ENCODE measurements around the gene WWTR1. TPM values are rescaled to one million over a fixed set of nuclear protein-coding genes. Genes with fewer than 3 reads are reported as not detected.

The WWTR1 gene
- total and polyA plus RNA-seq, 2 experiments from 2014 or later: 25.1 to 26.2 TPM

DNA sequence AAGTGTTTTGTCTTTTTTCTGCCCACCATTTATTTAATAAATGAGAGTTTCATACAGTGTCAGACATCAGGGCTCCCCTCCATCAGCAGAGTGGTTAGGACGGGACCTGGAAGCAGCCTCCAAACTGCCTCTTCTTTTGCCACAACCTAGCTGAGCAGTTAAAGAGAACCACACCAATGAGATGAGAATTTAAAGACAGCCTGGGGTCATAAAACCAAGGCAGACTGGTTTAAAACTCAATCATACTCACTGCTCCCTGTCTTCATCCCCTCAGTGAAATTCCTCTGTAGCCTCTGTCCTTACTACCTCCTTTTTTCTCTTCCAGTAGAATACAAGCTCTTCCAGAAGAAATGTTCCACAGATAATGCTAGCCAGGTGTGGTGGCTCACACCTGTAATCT lies 78.7 kb downstream of the WWTR1 start:
- H3K27ac Mint-ChIP-seq: no peak overlapping the region
- TF ChIP-seq CREB1 (CRISPR knock-in tag; IDR thresholded peaks at IDR 0.05; ENCODE audit: low read depth): no peak
- TF ChIP-seq, protein P1, sequence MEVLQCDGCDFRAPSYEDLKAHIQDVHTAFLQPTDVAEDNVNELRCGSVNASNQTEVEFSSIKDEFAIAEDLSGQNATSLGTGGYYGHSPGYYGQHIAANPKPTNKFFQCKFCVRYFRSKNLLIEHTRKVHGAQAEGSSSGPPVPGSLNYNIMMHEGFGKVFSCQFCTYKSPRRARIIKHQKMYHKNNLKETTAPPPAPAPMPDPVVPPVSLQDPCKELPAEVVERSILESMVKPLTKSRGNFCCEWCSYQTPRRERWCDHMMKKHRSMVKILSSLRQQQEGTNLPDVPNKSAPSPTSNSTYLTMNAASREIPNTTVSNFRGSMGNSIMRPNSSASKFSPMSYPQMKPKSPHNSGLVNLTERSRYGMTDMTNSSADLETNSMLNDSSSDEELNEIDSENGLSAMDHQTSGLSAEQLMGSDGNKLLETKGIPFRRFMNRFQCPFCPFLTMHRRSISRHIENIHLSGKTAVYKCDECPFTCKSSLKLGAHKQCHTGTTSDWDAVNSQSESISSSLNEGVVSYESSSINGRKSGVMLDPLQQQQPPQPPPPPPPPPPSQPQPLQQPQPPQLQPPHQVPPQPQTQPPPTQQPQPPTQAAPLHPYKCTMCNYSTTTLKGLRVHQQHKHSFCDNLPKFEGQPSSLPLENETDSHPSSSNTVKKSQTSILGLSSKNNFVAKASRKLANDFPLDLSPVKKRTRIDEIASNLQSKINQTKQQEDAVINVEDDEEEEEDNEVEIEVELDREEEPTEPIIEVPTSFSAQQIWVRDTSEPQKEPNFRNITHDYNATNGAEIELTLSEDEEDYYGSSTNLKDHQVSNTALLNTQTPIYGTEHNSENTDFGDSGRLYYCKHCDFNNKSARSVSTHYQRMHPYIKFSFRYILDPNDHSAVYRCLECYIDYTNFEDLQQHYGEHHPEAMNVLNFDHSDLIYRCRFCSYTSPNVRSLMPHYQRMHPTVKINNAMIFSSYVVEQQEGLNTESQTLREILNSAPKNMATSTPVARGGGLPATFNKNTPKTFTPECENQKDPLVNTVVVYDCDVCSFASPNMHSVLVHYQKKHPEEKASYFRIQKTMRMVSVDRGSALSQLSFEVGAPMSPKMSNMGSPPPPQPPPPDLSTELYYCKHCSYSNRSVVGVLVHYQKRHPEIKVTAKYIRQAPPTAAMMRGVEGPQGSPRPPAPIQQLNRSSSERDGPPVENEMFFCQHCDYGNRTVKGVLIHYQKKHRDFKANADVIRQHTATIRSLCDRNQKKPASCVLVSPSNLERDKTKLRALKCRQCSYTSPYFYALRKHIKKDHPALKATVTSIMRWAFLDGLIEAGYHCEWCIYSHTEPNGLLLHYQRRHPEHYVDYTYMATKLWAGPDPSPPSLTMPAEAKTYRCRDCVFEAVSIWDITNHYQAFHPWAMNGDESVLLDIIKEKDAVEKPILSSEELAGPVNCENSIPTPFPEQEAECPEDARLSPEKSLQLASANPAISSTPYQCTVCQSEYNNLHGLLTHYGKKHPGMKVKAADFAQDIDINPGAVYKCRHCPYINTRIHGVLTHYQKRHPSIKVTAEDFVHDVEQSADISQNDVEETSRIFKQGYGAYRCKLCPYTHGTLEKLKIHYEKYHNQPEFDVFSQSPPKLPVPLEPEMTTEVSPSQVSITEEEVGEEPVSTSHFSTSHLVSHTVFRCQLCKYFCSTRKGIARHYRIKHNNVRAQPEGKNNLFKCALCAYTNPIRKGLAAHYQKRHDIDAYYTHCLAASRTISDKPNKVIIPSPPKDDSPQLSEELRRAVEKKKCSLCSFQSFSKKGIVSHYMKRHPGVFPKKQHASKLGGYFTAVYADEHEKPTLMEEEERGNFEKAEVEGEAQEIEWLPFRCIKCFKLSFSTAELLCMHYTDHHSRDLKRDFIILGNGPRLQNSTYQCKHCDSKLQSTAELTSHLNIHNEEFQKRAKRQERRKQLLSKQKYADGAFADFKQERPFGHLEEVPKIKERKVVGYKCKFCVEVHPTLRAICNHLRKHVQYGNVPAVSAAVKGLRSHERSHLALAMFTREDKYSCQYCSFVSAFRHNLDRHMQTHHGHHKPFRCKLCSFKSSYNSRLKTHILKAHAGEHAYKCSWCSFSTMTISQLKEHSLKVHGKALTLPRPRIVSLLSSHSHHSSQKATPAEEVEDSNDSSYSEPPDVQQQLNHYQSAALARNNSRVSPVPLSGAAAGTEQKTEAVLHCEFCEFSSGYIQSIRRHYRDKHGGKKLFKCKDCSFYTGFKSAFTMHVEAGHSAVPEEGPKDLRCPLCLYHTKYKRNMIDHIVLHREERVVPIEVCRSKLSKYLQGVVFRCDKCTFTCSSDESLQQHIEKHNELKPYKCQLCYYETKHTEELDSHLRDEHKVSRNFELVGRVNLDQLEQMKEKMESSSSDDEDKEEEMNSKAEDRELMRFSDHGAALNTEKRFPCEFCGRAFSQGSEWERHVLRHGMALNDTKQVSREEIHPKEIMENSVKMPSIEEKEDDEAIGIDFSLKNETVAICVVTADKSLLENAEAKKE (CRISPR knock-in tag; IDR thresholded peaks at IDR 0.05): no peak
- no peak for TF ChIP-seq ZNF331 (CRISPR knock-in tag; IDR thresholded peaks at IDR 0.05; ENCODE audit: low read depth)
- TF ChIP-seq, protein P2, sequence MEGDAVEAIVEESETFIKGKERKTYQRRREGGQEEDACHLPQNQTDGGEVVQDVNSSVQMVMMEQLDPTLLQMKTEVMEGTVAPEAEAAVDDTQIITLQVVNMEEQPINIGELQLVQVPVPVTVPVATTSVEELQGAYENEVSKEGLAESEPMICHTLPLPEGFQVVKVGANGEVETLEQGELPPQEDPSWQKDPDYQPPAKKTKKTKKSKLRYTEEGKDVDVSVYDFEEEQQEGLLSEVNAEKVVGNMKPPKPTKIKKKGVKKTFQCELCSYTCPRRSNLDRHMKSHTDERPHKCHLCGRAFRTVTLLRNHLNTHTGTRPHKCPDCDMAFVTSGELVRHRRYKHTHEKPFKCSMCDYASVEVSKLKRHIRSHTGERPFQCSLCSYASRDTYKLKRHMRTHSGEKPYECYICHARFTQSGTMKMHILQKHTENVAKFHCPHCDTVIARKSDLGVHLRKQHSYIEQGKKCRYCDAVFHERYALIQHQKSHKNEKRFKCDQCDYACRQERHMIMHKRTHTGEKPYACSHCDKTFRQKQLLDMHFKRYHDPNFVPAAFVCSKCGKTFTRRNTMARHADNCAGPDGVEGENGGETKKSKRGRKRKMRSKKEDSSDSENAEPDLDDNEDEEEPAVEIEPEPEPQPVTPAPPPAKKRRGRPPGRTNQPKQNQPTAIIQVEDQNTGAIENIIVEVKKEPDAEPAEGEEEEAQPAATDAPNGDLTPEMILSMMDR (conservative IDR thresholded peaks at IDR 0.05; ENCODE audit: low read depth in 2 of 2): no peak
- TF ChIP-seq, protein P3, sequence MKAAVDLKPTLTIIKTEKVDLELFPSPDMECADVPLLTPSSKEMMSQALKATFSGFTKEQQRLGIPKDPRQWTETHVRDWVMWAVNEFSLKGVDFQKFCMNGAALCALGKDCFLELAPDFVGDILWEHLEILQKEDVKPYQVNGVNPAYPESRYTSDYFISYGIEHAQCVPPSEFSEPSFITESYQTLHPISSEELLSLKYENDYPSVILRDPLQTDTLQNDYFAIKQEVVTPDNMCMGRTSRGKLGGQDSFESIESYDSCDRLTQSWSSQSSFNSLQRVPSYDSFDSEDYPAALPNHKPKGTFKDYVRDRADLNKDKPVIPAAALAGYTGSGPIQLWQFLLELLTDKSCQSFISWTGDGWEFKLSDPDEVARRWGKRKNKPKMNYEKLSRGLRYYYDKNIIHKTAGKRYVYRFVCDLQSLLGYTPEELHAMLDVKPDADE (IDR thresholded peaks at IDR 0.05): no peak
- no peak for TF ChIP-seq NANOG (IDR thresholded peaks at IDR 0.05; ENCODE audit: borderline replicate concordance)
- DNase-seq (ENCODE audit: low spot score): no peak
- no peaks in the 10 kb centered on the region for H3K9me3 Mint-ChIP-seq
- no peak overlapping the region for H3K4me3 Mint-ChIP-seq
- no peaks in the 10 kb centered on the region for H3K36me3 Mint-ChIP-seq (ENCODE audit: low read depth)
- Histone ChIP-seq H3K27me3 (ENCODE audit: insufficient read depth) (no peaks in the 10 kb centered on the region), H3K4me1 (ENCODE audit: insufficient read depth) (peaks cover 48% of the 10 kb centered on the region), H4K20me1 (replicated peaks; ENCODE audit: insufficient read depth) (no peaks in the 10 kb centered on the region), H3K79me2 (replicated peaks; ENCODE audit: insufficient read depth) (peaks cover 43% of the 10 kb centered on the region), H3K36me3 (ENCODE audit: insufficient read depth) (no peaks in the 10 kb centered on the region), H3K27ac (ENCODE audit: low read depth) (no peak overlapping the region), H2AFZ (no peak overlapping the region), H3F3A (replicated peaks; ENCODE audit: low read depth) (peaks cover 4% of the 10 kb centered on the region; the same call in 1 of the 2 replicates), H3K4me2 (no peak overlapping the region), H3K9me2 (ENCODE audit: insufficient read depth) (no peaks in the 10 kb centered on the region), H3K4me3 (no peak overlapping the region)
- H3K27me3 Mint-ChIP-seq (ENCODE audit: insufficient read depth, low read depth, poor library complexity): peaks cover 2% of the 10 kb centered on the region
- no peak for ATAC-seq
- H3K4me1 Mint-ChIP-seq: peaks cover 48% of the 10 kb centered on the region

Data from GM23338 (cell line).